Measurements from ENCODE around the gene ZNF451.

DNA sequence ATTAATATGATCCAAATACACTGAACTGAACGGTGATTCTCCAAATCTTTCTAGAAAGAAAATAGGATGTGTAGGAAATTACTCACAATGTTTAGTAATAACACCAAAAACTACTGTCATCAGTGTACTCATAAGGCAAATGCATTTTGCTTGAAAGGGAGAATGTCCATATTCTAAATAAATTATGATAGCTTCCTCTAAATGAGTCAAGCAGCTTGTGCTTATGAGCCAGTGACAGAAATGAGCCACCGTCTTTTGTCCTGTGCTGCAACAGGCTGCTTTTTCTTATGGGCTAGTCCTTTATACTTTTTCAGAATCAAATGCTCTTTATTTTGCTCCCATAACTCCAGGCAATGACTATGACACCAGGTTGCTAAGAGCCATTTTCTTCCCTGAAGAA is 4.5 kb upstream of the ZNF451 start:
- TF ChIP-seq, protein P1, sequence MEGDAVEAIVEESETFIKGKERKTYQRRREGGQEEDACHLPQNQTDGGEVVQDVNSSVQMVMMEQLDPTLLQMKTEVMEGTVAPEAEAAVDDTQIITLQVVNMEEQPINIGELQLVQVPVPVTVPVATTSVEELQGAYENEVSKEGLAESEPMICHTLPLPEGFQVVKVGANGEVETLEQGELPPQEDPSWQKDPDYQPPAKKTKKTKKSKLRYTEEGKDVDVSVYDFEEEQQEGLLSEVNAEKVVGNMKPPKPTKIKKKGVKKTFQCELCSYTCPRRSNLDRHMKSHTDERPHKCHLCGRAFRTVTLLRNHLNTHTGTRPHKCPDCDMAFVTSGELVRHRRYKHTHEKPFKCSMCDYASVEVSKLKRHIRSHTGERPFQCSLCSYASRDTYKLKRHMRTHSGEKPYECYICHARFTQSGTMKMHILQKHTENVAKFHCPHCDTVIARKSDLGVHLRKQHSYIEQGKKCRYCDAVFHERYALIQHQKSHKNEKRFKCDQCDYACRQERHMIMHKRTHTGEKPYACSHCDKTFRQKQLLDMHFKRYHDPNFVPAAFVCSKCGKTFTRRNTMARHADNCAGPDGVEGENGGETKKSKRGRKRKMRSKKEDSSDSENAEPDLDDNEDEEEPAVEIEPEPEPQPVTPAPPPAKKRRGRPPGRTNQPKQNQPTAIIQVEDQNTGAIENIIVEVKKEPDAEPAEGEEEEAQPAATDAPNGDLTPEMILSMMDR (conservative IDR thresholded peaks at IDR 0.05; ENCODE audit: low read length) = no peak
- TF ChIP-seq EZH2phosphoT487 (IDR thresholded peaks at IDR 0.05; ENCODE audit: borderline replicate concordance) = no peak
